A549 (cell line): ENCODE results near the gene SNX10. TPM values are rescaled to one million over a fixed set of nuclear protein-coding genes. Genes with fewer than 3 reads are reported as not detected.

Experiments used
- ATAC-seq, 2 experiments: fragments of 200-7000 bp in 1 of 2; fragments of >200 bp in 1 of 2; cut with Nextera tagmentation in 1 of 2; cut with Tn5 transposase in 1 of 2; 3 replicates each; pipeline versions ENCODE4 v1.8.0 to v1.9.1; 2018 to 2020; ENCODE audit warnings: mild to moderate bottlenecking in 1 of 2, moderate library complexity in 1 of 2
- CTCF ChIA-PET: fragments of 300-600 bp; sonication (Branson Sonifier 250); formaldehyde crosslinking; extraction: SDS; loops from one replicate; lab custom pipeline; 2021; ENCODE audit warnings: antibody characterized with exemption, inconsistent platforms; lab: Yijun Ruan, JAX
- POLR2A ChIA-PET: fragments of 350-600 bp; formaldehyde crosslinking; extraction: SDS; loops from one replicate; lab custom pipeline; 2021; ENCODE audit warnings: antibody characterized with exemption, inconsistent platforms; lab: Yijun Ruan, JAX
- DNase-seq, 2 experiments: peaks; one replicate each; pipeline versions ENCODE4 v3.0.0 to v3.0.0-alpha.2; 2011 to 2016; ENCODE audit warnings: low read depth in 1 of 2, low spot score in 1 of 2
- FAIRE-seq: peaks from 2 replicates; lab custom pipeline; 2011; peaks lifted over from hg19 to GRCh38; lab: Jason Lieb, UNC
- H3K27ac ChIP-seq, 2 experiments: fragments of >200 bp; sonication (Bioruptor Twin); formaldehyde crosslinking; 3 replicates each; pipeline ENCODE4 v1.5.1; 2016 to 2017
- H3K4me1 ChIP-seq: fragments of >200 bp; sonication (Bioruptor Twin); formaldehyde crosslinking; 3 replicates; pipeline ENCODE4 v1.6.1; 2016
- H3K4me2 ChIP-seq: fragments of >200 bp; sonication (Bioruptor Twin); formaldehyde crosslinking; 3 replicates; pipeline ENCODE4 v1.6.1; 2016
- H3K4me3 ChIP-seq: fragments of >200 bp; sonication (Bioruptor Twin); formaldehyde crosslinking; 3 replicates; pipeline ENCODE4 v1.5.1; 2016
- H3K9me3 ChIP-seq: fragments of >200 bp; sonication (Bioruptor Twin); formaldehyde crosslinking; 3 replicates; pipeline ENCODE4 v1.6.1; 2016
- CBX2 ChIP-seq: fragments of 200-600 bp; sonication (generic); IDR thresholded peaks from 2 replicates; pipeline ENCODE4 v1.6.1; 2016; ENCODE audit warnings: low read depth, mild to moderate bottlenecking, borderline replicate concordance
- CBX8 ChIP-seq: fragments of 200-600 bp; sonication (generic); IDR thresholded peaks from 2 replicates; pipeline ENCODE4 v1.6.1; 2016
- HOXA7 ChIP-seq: fragments of 250-450 bp; sonication (Bioruptor Pico); IDR thresholded peaks from 2 replicates; pipeline ENCODE4 v1.5.0; 2020; ENCODE audit warnings: mild to moderate bottlenecking, moderate library complexity
- HOXB13 ChIP-seq: fragments of 250-450 bp; sonication (Bioruptor Pico); IDR thresholded peaks from 2 replicates; pipeline ENCODE4 v1.5.0; 2020; ENCODE audit warnings: low read depth, mild to moderate bottlenecking, moderate library complexity
- HOXB5 ChIP-seq: fragments of 250-450 bp; sonication (Bioruptor Pico); IDR thresholded peaks from 2 replicates; pipeline ENCODE4 v1.5.0; 2020; ENCODE audit warnings: mild to moderate bottlenecking, moderate library complexity
- JUNB ChIP-seq: fragments of >200 bp; sonication (Bioruptor Twin); formaldehyde crosslinking; IDR thresholded peaks from 2 replicates; pipeline ENCODE4 v1.6.1; 2016
- KDM1A ChIP-seq: fragments of 200-600 bp; sonication (generic); IDR thresholded peaks from 2 replicates; pipeline ENCODE4 v1.6.1; 2016; ENCODE audit warnings: low read depth, mild to moderate bottlenecking
- MAFK ChIP-seq: fragments of 450-650 bp; IDR thresholded peaks from 2 replicates; pipeline ENCODE4 v1.6.1; 2014; ENCODE audit not compliant: partially characterized antibody
- MYC ChIP-seq: IDR thresholded peaks from 2 replicates; pipeline ENCODE4 v1.6.1; 2012; ENCODE audit warnings: mild to moderate bottlenecking, inconsistent platforms, low read length, improper control_type of control experiment, borderline replicate concordance
- NR3C1 ChIP-seq: fragments of >200 bp; sonication (Bioruptor Twin); formaldehyde crosslinking; IDR thresholded peaks from 3 replicates; pipeline ENCODE4 v1.6.1; 2017
- RARB ChIP-seq: fragments of 250-450 bp; sonication (Bioruptor Pico); IDR thresholded peaks from 2 replicates; pipeline ENCODE4 v1.8.0; 2021; ENCODE audit warnings: mild to moderate bottlenecking, moderate library complexity
- RNF2 ChIP-seq: fragments of 200-600 bp; sonication (generic); IDR thresholded peaks from 2 replicates; pipeline ENCODE4 v1.6.1; 2016; ENCODE audit warnings: low read depth, mild to moderate bottlenecking, antibody characterized with exemption, moderate library complexity, borderline replicate concordance
- ZSCAN20 ChIP-seq: fragments of 250-450 bp; sonication (Bioruptor Pico); IDR thresholded peaks from 2 replicates; pipeline ENCODE4 v1.8.0; 2022; ENCODE audit warnings: mild to moderate bottlenecking, moderate library complexity
- WGBS: methylation state at CpG from one replicate; pipeline ENCODE4 v1.1.6; 2017; ENCODE audit errors: missing lambda C conversion rate; 5-methylcytosine and 5-hydroxymethylcytosine counted together
- polyA plus RNA-seq, 4 experiments: library from polyadenylated mRNA; depleted of rRNA in 3 of 4; stranded (reverse); fragments of >200 nt; fragmentation: RNase III in 1 of 4; extraction: RNeasy Plus Mini Kit Qiagen cat#74134 plus additional on column Dnase treatment in 1 of 4; gene quantifications; 2 replicates in 3 of 4; 3 replicates in 1 of 4; pipeline ENCODE4 v1.2.3, GENCODE V29; 2011 to 2017
- TF ChIP-seq, protein P1 (sequence below): fragments of 150-350 bp; IDR thresholded peaks from 2 replicates; pipeline ENCODE4 v1.6.1; 2014; ENCODE audit warnings: low read depth, mild to moderate bottlenecking, low read length
- TF ChIP-seq, protein P2 (sequence below): fragments of >200 bp; sonication (Bioruptor Twin); formaldehyde crosslinking; IDR thresholded peaks from 3 replicates; pipeline ENCODE4 v1.5.1; 2016
- TF ChIP-seq, protein P3 (sequence below): fragments of 200-600 bp; sonication (generic); IDR thresholded peaks from 2 replicates; pipeline ENCODE4 v1.6.1; 2016; ENCODE audit warnings: antibody characterized with exemption, mild to moderate bottlenecking, moderate library complexity
- TF ChIP-seq, protein P4 (sequence below): IDR thresholded peaks from 2 replicates; pipeline ENCODE4 v1.6.1; 2012

The SNX10 gene
- polyA plus RNA-seq, 2 of the 4 experiments (the other 2 are of a cell fraction): 4.5 to 12.6 TPM

DNA sequence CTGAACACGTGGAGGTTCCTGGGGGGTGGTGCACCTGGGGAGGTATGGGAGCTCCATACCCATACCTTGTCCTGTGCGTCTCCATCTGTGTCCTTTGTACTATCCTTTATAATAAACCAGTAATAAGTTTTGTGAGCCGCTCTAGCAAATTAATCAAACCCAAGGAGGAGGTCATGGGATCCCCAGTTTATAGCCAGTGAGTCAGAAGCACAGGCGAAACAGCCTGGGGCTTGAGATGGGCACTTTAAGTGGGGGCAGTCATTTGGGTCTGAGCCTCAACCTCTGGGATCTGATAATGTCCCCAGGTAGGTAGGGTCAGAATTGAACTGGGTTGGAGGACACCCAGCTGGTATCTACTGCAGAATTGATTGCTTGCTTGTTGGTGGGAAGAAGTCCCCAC is 16.9 kb downstream of the SNX10 start:
- ATAC-seq (no peak), DNase-seq (no peak), FAIRE-seq (no peak)
- H3K9me3 ChIP-seq: no peaks in the 10 kb centered on the region
- H3K27ac ChIP-seq: no peak overlapping the region
- ChIA-PET POLR2A (no interaction called here), CTCF (no interaction called here)
- H3K4me3 ChIP-seq: no peak overlapping the region
- peaks cover 9% of the 10 kb centered on the region; the same call in 2 of the 3 replicates for H3K4me1 ChIP-seq
- 80% methylated on average over 4 of the region's 4 CpGs for WGBS
- TF ChIP-seq NR3C1 (no peak), JUNB (no peak), MAFK (no peak), KDM1A (no peak), RNF2 (no peak), ZSCAN20 (no peak), CBX8 (no peak), CBX2 (no peak)
- TF ChIP-seq, protein P1, sequence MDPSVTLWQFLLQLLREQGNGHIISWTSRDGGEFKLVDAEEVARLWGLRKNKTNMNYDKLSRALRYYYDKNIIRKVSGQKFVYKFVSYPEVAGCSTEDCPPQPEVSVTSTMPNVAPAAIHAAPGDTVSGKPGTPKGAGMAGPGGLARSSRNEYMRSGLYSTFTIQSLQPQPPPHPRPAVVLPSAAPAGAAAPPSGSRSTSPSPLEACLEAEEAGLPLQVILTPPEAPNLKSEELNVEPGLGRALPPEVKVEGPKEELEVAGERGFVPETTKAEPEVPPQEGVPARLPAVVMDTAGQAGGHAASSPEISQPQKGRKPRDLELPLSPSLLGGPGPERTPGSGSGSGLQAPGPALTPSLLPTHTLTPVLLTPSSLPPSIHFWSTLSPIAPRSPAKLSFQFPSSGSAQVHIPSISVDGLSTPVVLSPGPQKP: no peak
- no peak overlapping the region for H3K4me2 ChIP-seq

DNA sequence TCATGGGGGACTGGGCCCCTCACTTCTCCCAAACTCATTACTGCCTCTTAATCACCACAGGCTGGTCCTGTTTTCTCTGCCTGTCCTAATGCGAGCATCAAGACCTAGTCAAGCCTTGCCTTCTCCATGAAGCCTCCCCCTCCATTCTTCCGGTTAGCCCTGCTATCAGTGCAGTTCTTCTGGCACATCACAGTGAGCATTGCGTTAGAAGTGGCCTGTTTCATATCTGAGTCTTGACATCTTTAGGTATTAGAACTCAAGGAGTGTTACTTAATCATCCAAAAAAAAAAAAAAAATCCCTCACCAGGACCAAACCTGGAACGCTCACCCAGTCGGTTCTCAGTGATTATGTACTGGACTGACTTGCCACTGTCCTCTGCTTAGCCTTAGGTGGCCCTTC is 17.4 kb downstream of the SNX10 start:
- peaks cover 9% of the 10 kb centered on the region; the same call in 2 of the 3 replicates for H3K4me1 ChIP-seq
- no peak for ATAC-seq
- FAIRE-seq: no peak
- H3K4me3 ChIP-seq: no peak overlapping the region
- ChIA-PET POLR2A (no interaction called here), CTCF (no interaction called here)
- WGBS: 93% methylated on average over 5 of the region's 5 CpGs
- no peak overlapping the region for H3K4me2 ChIP-seq
- TF ChIP-seq, protein P2, sequence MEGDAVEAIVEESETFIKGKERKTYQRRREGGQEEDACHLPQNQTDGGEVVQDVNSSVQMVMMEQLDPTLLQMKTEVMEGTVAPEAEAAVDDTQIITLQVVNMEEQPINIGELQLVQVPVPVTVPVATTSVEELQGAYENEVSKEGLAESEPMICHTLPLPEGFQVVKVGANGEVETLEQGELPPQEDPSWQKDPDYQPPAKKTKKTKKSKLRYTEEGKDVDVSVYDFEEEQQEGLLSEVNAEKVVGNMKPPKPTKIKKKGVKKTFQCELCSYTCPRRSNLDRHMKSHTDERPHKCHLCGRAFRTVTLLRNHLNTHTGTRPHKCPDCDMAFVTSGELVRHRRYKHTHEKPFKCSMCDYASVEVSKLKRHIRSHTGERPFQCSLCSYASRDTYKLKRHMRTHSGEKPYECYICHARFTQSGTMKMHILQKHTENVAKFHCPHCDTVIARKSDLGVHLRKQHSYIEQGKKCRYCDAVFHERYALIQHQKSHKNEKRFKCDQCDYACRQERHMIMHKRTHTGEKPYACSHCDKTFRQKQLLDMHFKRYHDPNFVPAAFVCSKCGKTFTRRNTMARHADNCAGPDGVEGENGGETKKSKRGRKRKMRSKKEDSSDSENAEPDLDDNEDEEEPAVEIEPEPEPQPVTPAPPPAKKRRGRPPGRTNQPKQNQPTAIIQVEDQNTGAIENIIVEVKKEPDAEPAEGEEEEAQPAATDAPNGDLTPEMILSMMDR: no peak
- TF ChIP-seq ZSCAN20: no peak
- TF ChIP-seq RARB (CRISPR knock-in tag): no peak
- TF ChIP-seq HOXB13 (CRISPR knock-in tag): no peak
- TF ChIP-seq MYC: no peak
- TF ChIP-seq, protein P3, sequence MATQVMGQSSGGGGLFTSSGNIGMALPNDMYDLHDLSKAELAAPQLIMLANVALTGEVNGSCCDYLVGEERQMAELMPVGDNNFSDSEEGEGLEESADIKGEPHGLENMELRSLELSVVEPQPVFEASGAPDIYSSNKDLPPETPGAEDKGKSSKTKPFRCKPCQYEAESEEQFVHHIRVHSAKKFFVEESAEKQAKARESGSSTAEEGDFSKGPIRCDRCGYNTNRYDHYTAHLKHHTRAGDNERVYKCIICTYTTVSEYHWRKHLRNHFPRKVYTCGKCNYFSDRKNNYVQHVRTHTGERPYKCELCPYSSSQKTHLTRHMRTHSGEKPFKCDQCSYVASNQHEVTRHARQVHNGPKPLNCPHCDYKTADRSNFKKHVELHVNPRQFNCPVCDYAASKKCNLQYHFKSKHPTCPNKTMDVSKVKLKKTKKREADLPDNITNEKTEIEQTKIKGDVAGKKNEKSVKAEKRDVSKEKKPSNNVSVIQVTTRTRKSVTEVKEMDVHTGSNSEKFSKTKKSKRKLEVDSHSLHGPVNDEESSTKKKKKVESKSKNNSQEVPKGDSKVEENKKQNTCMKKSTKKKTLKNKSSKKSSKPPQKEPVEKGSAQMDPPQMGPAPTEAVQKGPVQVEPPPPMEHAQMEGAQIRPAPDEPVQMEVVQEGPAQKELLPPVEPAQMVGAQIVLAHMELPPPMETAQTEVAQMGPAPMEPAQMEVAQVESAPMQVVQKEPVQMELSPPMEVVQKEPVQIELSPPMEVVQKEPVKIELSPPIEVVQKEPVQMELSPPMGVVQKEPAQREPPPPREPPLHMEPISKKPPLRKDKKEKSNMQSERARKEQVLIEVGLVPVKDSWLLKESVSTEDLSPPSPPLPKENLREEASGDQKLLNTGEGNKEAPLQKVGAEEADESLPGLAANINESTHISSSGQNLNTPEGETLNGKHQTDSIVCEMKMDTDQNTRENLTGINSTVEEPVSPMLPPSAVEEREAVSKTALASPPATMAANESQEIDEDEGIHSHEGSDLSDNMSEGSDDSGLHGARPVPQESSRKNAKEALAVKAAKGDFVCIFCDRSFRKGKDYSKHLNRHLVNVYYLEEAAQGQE: no peak
- TF ChIP-seq HOXA7 (CRISPR knock-in tag): no peak
- TF ChIP-seq JUNB: no peak
- TF ChIP-seq, all 56 proteins: peak for 0
- no peaks in the 10 kb centered on the region for H3K9me3 ChIP-seq
- no peak overlapping the region for H3K27ac ChIP-seq
- DNase-seq: no peak

DNA sequence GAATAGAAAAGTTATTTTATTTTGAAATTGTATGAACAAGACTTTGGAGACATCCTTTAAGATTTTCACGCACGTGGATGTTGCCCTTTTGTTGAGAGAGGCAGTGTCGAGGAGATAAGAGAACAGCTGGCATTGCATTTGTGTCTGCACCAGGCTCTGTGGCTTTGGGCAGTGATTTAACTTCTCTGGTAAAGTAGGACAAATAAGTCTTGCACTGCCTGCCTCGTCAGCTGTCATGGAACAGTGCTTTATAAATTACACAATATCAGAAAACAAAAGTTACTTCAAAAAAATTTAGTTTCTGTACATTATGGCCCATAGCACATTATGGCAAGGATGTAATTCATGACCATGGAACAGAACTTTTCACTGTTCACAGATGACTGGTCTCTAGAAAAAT is 20.1 kb downstream of the SNX10 start:
- POLR2A ChIA-PET: no interaction called here
- CTCF ChIA-PET: no interaction called here
- H3K27ac ChIP-seq: no peak overlapping the region
- TF ChIP-seq, protein P4, sequence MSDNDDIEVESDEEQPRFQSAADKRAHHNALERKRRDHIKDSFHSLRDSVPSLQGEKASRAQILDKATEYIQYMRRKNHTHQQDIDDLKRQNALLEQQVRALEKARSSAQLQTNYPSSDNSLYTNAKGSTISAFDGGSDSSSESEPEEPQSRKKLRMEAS: no peak
- no peak for TF ChIP-seq HOXB5 (CRISPR knock-in tag)
- H3K9me3 ChIP-seq: no peaks in the 10 kb centered on the region
- no peak for DNase-seq
- ATAC-seq: no peak
- no peak for FAIRE-seq
- 69% methylated on average over 4 of the region's 4 CpGs for WGBS
- H3K4me3 ChIP-seq: no peak overlapping the region
- peaks cover 8% of the 10 kb centered on the region; the same call in 2 of the 3 replicates for H3K4me1 ChIP-seq
- no peak overlapping the region for H3K4me2 ChIP-seq
